HG02623 (cell line): Measurements from ENCODE around the gene C15orf61.
A peak's percentile ranks its signal among the peaks of the same experiment; 100 is the strongest.

Source experiments
- ATAC-seq: cut with Tn5 transposase; IDR thresholded peaks from one replicate; pipeline ENCODE4 v1.9.1; 2021; ENCODE audit warnings: moderate library complexity; ENCODE audit not compliant: unreplicated experiment

The C15orf61 gene

GRCh38 chr15:67521029-67521782 lies at the start of gene C15orf61:
TSS of gene C15orf61 (plus strand) at chr15:67521131. CDS start at chr15:67521249, 118 bp downstream.
- ATAC-seq = peak; percentile 73

DNA sequence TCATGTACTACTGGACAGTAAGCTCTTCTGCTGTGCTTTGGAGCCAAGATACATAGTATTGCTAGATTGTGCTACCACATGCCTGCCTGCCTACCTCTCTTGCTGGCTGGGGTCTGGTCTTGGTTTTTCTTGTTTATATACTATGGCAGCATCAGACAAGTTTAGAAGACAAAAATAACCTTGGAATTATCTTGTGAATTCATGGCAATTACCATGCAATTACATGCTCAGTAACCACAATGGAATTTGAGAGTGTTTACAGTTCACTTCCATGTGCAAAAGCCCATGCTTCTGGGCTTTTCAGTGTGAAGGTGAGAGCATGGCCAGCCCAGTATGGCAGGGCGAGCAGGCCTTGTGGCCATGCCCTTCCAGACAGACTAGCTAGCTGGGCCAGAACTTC lies 48.0 kb upstream of the C15orf61 start:
- no peak for ATAC-seq

GRCh38 chr15:67474405-67475110 lies 46.4 kb upstream of the C15orf61 start:
- ATAC-seq = no peak

DNA sequence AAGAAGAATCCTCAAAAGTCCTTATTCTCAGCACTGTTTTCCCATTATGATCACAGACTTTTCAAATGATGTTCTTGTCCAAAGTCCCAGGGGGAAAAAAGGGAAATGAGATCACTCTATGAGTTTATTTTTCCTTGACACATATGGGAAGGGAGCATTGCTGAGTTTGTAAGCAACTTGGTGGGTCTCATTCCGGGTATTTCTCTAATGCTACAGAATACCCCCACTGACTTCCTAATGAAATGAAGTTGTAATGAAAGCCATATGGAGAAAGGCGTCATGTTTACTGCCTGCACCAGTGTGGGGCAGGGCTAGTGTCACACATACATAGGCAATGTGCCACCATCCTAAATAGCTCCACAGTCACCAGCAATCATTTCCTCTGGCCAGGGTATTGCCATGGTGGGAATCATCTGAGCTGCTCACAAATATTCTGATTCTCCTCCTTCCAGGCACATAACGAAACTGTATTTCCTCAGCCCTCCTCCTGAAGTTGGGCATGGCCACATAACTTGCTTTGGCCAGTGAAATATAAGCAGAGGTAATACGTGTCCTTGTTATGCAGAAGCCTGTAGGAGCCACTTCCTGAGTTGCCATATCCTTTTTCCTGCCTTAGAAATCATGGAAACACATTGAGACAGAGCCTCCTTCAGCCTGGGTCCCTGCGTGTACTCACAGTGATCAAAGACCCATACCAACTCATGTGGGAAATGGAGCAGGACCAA lies 41.0 kb upstream of the C15orf61 start:
- ATAC-seq = no peak

DNA sequence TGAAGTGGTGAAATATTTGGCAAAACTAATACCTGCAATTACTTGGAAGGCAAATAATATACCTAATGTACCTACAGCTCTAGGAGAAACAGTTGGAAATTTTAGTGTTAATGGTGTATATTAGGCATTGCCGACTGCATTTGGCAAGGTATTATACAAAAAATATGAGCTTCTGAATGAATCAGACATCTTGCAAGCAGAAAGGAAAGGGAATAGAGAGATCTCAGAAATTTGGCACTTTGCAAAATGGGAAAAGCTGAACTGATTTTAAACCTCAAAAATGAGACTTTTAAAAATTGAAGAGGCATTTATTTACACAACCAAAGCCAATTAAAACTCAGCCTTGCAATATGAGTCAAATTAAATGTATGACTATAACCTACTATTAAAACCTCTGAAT lies 40.2 kb upstream of the C15orf61 start:
- no peak for ATAC-seq

GRCh38 chr15:67481680-67482079 lies 39.3 kb upstream of the C15orf61 start:
- no peak for ATAC-seq

GRCh38 chr15:67495585-67495984 lies 25.3 kb upstream of the C15orf61 start:
- no peak for ATAC-seq

DNA sequence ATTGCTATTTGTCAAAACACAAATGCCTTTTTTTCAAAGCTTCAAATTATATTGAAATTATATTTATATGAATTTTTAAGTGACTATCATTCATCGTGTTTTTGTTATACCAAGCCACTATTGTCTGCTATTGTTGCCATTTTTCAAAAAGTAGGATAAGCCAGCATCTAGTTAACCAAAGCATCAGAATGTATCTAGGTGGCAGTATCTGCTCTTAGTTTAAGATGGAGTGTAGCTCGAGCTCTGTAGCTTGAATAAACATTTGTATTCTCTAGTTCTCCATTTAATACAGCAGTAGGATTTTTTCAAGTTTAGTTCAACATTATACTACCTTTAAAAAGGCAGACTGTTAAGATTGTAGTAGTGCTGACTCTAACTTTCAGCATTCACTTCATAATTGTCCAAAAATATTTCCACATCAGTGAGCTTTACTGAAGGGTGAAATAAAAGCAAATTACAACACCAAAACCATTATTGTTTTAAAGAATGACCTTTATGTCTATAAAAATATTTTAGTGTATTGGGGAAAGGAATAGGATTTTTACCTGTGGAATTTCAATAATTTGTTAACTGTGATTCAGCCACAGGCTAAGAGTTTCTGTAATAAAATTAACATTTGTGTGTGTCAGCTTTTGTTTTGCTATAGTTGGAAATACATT lies 19.6 kb upstream of the C15orf61 start:
- no peak for ATAC-seq

DNA sequence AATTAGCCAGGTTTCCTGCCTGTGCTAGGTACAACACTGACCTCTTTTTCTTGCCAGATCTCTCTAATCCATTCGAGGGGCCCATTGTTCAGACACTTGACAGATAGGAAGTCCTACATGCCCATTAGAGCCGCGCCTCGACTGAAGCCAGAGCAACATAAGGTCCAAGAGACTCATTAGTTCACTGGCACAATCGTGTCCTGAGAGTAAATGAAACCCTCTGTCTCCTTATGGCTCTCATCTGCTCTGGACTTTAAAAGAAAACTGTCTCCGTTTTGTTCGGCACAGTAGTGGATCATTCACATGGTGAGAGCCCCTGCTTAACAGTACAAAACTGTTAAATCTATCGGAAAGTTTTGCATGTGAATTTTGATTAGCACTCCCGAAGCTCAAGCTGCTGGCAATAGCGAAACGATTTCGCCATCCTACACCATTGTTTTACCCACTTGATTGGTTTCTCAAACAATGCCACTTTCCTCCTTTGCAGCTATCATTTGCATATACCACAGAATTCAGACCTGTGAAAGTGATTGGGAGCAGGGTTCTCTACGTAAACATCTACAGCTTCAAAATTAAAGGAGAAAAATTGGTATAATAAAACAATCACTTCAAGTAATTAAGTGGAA lies 19.0 kb upstream of the C15orf61 start:
- ATAC-seq = no peak

GRCh38 chr15:67504056-67504455 lies 16.9 kb upstream of the C15orf61 start:
- no peak for ATAC-seq

DNA sequence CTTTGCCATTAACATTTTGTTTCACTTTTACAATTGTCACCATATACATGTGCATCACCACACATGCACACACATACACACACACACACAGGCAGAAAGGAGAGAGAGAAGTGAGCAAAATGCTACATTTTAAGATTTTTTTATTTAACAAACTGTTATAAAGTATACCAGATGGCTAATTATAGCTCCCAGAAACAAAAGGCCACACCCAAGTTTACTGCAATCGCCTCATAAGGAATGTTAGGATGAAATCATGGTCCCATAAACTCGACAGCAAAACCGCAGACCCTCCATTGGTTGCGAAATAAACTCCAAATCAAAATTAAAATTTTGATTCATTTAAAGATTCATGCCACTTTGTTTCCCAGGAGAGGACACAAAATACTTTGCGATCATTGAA lies 16.1 kb upstream of the C15orf61 start:
- no peak for ATAC-seq

GRCh38 chr15:67505675-67506572 lies 15.0 kb upstream of the C15orf61 start:
- ATAC-seq = no peak

GRCh38 chr15:67506775-67507747 lies 13.9 kb upstream of the C15orf61 start:
- no peak for ATAC-seq

DNA sequence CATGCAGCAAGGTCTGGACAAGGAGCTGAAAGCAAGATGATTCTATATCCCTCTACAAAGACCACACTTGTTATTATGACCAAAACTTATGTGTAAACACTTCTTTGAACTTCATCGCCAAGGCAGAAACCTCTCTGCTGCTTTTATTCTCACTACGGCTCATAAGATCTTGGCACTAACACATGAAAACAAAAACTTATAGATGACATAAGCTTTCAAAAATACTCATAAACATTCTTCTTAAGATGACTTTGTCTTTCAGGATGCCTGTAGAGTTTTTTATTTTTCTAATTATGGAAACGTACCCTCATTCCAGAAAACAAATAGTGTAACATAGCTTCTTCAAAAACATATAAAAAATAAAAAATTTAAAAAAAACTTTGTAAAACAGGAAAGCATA lies 12.5 kb upstream of the C15orf61 start:
- no peak for ATAC-seq

DNA sequence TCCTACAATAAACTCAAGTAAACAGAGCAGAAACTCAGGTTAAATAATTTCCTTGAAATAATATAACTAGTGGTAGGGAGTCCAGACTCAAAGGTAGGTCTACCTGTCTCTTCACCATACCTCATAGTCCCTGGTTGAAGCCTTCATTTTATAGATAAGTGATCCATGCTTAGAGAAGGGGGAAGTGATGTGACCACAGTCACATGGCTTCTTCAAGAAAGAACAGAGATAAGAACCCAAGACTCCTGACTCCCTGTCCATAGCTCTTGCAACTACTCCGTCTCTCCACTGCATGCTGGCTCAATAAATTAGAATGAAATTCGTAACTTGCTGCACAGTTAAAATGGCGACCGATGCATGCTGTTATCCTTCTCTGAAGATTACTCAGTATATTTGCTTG lies 11.0 kb upstream of the C15orf61 start:
- ATAC-seq = no peak

DNA sequence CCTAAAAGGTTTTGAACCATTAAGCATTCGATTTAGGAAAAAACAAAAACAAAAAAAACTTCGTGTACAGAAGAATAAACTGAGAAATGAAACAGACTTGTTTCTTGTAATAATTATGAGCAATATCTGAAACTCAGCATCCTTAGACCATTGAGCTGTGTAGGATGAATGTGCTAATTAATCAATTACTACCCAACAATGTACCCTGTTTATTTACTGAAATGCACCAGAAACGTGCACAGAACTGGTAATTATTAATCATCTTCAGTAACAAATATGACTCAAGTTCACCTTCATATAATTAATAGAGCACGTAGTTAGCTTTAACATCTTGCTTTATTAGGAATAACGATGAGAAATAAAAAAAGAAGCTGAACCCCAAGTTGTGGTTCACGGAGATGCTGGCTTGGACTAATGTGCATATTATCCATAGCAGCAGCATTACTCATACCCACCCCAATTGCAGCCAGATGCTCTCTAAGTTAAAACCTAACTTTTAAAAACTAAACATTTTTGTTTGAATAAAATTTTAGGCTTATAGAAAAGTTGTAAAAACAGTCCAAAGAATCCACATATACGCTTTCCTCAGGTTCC lies 10.2 kb upstream of the C15orf61 start:
- no peak for ATAC-seq

- no peak for ATAC-seq
Observed at GRCh38 chr15:67511606-67512005, 9.3 kb upstream of the C15orf61 start.

GRCh38 chr15:67512140-67512539 lies 8.8 kb upstream of the C15orf61 start:
- ATAC-seq = no peak
